GM18502 (cell line): ENCODE measurements around the gene MAP7D1.

Experiments used
- ATAC-seq: cut with Tn5 transposase; IDR thresholded peaks from one replicate; pipeline ENCODE4 v1.9.1; 2021; ENCODE audit warnings: mild to moderate bottlenecking; ENCODE audit not compliant: unreplicated experiment, poor library complexity

MAP7D1 gene

DNA sequence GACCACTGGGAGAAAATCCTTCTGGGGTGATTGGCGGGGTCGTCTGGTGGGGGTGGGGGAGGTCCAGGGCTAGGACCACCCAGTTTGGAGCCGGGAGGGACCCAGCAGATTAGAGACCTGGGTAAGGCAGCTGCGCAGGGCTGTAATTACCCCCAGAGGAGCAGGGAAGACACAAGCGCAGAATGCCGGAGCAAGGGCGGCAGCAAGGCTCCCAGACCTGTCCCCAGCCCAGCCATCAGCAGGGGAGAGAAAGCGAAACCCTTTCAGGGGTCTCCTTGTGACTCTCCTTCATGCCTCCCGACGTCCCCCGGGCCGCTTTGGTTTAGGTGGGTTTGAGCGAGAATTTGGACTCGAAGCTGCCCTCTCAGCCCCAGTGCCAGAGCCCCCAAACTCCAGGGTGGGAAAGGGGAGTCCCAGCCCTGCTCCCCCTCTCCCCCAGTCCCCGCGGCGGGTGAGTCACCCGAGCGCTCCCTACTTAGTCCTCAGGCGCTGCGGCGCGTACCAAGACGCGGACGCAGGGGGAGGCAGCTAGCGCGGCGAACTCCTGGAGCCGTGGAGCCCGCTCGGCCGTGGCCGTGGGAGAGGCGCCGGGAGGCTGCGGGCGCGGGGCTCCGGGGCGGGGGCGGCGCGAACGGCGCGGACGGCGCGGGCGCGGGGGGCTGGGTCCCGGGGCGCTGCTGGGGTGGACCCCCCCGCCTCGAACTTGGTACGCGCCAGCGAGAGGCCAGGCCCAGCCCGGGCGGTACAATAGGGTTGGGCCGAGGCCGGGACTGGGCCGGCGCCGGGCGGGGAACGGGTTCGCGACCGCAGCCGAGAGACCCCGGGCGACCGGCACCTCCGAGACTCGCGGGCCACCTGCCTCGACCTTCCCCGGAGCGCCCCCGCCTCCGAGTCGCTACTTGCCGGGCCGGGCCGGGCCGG is at the start of gene MAP7D1:
Gene MAP7D1, plus strand, starts transcription at position 753 of the 921 bp plus-strand sequence. CDS start 258 bp downstream, outside the sequence.
- peak; percentile 59 for ATAC-seq

DNA sequence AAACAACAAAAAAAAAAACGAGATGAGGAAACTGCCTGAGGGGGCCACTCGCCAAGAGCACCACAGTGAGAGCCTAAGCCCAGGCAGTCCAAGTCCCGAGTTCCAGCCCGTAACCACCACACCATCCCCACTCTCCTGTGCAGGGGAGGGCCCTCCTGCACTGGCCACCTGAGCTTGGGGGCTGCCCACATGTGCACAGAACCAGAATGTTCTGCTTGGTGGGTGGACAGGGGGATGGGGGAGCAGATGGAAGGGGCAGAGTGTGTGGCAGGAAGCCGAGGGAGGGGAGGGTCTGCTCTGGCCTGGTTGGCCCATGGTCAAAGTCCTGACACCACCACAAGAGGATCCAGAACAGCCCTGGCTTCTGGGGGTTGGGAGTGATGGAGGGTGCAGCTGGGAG is 49.7 kb upstream of the MAP7D1 start:
- ATAC-seq = no peak

DNA sequence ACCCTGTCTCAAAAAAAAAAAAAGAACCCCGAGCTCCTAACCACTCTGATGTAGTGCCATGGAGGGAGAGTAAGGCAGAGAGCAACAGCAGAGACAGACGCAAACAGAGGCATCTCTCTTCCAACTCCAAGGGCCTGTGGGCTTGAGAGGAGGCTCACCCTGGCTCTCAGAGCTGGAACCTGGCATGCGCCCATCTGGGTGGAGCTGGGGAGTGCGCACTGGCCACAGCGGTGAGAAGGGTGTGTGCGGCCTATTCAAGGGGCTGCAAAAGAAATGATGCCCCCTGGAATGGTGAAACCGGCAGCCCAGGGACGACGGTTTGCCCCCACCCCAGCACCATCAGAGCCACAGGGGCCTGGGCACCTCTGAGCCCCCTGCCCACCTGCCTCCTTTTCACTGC is 48.6 kb upstream of the MAP7D1 start:
- ATAC-seq = no peak

DNA sequence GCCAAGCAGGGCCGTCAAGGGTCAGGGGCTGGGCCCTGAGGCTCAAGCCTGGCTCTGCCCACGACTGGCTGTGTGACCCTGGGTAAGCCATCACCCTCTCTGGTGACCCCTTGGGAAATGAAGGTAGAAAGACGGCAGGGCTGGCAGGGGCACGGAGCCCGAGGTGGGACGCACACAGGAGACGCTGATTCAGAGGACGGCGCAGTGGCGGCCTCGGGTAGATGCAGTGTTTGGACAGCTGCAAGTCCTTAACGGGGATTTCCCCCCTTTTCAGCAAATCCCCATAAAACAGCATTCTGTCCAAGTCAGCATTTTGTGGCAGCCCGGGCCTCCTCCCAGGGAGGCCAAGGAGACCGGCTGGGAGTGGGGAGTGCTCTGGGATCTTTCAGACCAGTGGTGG is 47.6 kb upstream of the MAP7D1 start:
- no peak for ATAC-seq

DNA sequence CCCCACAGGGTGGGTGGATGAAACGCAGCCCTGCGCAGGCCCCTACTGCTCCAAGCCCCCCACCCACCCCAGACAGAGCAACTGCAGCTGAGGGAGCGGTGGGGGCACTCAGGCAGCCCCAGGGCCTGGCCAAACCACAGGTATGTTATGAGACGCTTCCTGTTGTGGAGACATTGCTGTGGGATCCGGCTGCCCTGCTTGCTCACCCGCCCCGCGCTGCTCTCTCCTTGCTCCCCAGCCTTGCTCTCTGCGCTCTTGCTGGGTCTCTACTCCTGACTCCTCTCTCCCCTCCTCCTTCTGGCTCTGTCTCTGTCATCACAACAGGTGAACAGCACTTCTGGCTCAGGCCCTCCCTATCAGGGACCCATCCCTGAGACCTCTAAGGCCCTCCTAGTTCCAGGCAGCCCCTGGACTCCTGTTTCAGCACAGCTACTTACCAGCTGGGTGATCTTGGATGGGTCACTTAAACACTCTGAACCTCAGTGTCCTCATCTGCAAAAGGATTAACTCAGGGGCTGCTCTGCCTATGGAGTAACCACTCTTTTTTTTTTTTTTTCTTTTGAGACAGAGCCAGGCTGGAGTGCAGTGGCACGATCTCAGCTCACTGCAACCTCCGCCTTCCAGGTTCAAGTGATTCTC is 46.8 kb upstream of the MAP7D1 start:
- no peak for ATAC-seq

DNA sequence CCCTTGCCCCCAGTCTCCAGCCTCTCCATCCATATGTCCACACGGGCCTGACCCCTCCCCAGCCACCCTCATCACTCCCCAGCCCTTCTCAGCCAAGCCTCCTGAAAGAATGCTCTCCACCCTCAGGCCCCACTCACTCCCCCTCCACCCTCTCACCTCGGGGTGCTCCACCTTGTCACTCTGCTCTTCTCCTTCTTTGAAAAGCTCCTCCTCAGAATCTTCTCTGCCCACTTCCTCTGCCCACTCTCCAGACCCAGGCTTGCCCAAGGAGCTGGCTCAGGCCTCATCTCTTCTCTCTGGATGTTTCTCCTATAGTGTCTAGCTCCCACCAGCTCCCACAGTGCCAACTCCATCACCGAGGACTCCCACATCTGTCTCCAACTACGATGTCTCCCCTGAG is 44.8 kb upstream of the MAP7D1 start:
- no peak for ATAC-seq

DNA sequence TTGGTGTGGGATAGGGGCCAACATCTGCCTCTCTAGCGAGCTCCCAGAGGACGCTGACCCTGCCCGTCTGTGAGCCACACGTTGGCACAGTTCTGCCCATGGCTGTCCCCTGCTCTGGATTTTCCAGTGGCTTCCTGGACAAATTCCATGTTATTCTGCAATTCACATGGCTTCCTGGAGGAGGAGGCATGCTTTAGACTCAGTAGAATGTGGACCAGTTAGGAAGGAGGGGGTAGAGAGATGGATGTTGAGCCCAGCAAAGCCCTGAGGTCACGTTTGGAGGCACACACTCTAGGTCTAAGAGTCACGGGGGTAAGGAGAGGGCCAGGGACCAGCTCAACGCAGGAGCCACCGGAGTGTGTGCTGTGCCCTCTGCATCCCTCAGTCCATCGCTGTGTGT is 43.1 kb upstream of the MAP7D1 start:
- no peak for ATAC-seq

DNA sequence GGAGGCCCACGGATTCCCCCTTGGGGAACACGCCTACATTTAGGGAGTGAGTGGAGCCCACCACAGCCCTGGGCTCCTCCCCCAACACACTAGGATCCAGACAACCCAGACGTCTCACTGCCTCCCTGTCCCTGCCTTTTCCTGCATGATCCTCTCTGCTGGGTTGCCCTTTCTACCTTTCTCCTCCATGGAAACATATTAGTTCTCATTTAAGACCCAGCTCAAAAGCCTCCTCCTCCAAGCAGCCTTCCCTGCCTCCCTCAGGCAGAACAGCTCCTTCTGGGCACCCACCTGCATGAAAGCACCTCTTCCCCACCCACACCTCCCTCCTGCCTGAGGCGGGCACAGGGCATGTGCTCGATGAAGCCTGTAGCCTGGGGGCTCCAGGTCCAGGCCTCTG is 41.6 kb upstream of the MAP7D1 start:
- ATAC-seq = no peak

DNA sequence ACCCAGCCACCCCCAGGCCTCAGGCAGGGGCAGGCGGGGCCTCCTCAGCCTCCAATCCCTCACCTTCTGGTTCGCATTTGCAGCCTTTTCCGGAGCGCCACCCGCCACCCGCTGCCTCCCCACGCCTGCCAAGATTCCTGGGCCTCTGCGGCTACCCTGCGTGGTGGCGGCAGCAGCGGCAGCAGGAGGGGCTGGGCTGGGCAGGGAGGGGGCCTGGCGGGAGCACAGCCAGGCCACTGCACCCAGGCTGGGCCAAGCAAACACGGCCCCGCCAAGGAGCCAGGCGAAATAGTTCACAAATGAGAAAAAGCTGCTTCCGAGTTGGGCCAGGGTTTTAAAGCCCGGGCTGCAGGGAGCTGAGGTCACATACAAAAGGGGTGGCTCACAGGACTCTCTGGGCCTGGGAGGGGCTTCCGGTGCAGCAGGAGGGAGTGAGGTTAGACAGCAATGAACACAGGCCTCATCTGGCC is 40.7 kb upstream of the MAP7D1 start:
- no peak for ATAC-seq

DNA sequence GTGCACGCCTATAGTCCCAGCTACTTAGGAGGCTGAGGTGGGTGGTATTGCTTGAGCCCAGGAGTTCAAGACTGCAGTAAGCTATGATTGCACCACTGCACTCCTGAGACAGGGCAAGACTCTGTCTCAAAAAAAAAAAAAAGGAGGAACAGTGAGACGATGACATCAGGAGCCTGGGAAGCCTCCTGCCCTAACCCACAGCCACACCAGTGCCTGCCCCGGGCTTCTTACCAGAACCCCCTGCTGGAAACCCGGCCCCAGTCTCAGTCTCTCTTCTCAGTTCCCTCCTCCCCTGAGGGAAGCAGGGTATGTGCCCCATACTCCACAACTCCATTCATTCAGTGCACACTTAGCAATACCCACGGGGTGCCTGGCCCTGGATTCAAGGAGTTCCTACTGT is 40.0 kb upstream of the MAP7D1 start:
- no peak for ATAC-seq

DNA sequence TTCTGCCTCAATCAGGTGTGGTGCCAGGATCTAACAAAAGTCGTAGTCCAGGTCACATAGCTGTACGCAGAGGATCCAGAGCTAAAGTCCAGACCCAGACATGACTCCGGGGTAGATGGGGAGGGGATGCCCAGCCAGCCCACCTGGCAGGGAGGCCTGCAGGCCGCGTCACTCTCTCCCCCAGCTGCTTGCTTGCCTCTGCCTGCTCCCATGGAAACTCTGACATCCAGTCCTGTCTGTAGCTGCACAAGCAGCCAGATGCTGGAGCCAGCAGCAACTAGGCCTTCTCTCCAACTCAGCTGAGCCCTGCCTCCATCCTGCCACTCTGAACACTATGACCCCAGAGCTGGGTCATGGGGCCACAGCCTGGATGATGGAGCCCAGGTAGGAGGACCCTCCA is 39.1 kb upstream of the MAP7D1 start:
- no peak for ATAC-seq

DNA sequence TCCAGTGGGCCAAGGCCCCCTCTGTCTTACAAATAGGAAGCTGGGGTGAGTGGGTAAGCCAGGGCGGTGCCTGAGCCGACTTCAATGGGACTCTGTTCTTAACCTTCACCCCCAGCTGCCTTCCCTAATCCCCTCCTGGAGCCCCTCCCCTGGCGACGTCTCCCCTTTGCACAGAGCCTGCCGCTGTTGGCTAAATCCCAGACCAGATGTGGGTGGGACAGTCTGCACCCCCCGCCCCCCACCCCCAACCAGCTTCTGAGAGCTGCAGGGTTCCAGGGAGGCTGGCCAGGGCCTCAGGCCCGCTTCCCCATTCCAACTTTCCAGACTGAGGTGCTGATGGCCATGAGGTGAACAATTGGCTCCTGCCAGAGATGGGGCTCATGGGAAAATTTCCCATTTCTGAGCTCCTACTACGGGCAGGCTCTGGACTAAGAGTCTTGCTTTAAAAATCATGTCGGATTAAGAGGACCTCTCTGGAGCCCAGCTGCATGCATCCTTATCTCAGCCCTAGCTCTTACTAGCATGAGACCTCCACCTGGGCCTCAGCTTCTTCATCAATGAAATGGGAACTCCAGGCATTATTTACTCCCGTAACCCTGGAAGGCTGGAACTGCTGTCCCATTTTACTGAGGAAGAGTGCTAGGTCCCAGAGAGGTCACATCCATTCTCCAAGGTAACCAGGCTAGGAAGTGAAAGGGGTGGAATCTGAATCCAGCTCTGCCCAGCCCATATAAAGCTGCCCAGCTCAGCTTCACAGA is 37.3 kb upstream of the MAP7D1 start:
- no peak for ATAC-seq

DNA sequence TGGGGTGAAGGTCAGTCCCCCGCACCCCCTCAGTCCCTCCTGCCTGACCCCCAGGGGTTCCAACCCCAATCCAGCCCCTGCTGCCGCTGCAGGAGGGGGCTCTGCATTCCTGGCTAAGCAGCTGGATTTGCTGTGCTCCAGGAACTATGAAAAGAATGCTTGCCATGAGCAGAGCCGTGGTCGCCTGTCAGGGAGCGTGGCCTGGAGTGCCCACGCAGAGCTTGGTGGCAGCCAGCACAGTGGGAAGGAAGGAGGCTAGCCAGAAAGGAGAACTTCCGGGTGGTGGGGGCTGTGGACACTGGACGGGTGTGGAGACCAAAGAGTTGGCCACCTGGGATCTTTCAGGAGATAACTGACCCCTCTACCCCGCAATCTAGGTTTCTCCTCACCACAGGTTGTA is 36.5 kb upstream of the MAP7D1 start:
- no peak for ATAC-seq

DNA sequence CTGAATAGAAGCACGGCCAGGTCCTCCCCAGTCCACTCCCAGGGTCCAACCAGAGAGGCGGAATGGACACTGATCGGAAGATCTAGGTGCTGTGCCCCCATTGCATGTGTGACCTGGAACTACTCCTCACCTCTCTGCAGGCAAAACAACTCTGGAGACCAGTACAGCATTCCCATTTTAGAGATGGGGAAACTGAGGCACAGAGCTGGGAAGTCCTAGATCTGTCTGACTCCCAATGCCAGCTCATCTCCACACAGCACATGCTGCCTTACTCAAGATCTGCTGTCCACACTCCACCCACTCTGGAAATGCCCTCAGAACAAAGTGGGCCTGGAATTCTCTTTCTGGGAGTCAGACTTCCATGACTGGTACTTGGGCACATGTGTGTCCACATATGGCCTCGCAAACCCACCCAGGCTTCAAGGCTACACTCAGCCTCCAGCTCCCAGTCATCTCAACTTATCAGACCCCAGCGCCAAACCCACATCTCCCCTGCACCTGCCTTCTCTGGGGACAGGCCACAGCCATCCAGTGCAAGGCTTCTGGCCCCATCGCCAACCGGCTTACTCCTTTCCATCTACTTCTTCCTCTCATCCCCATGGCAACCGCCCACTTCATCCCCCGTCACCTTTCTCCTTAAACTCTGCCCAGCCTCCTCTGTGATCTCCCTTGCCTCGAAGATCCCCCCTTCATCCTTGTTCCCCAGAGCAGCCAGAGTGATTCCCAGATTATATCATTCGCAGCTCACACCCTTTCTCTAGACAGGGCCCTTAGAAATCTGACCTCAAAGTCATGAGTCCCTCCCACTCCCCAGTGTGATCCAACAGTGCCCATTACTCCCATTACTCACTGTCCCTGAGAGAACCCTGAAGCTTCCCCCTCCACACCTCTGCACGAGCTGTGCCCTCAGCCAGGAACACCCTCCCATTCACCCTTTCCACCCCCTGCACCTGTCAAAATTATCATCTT is 33.6 kb upstream of the MAP7D1 start:
- no peak for ATAC-seq

DNA sequence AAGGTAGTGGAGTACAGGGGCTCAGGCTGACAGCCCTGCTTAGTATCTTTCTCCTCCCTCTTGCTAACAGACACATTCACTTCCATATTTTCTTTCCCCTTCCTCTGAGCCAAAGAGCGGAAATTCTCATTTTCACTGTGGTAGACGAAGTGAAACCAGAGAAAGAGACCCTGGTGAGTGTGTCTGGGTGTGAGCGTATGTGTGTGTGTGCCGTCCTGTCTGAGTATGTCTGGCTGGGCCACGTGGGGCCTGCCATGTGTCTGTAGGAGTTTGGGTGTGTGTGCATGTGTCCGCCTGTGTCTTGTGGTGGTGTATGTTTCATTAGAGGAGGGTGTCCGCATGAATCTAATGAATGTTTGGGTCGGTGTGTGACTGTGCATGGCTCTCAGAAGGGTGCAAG is 32.6 kb upstream of the MAP7D1 start:
- no peak for ATAC-seq

DNA sequence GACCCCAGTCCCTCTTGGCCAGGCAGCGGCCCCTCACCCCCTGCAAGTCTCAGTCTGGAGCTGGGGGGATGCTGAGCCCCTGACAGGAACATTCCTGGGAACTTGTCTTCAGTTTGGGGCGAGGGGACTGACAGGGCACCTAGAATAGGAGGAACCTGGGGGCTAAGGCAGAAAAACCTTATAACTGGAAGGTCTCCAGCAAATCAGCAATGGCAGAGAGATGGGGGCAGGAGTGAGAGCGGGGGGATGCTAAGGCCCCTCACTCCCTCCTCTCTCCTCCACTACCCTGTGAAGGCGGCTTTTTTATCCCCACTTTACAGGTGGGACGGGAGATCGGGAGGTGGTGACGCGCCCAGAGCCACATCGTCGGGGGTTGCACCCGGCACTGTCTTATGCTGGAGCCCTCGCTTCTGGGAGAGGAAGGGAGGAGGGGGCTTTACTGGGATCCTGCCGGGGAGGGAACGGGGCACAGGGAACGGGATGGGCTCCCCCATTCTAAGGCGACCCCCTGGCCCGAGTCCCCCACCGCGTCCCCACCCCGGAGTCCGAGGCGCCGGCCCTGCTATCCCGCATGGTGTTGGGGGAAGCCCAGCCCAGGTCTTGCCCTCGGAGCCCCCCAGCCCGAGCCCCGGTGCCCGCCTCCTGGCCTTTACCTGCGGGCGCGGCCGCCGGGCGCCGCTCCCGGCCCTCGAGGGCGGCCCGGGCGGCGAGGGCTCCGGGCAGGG is 31.4 kb upstream of the MAP7D1 start:
- no peak for ATAC-seq

DNA sequence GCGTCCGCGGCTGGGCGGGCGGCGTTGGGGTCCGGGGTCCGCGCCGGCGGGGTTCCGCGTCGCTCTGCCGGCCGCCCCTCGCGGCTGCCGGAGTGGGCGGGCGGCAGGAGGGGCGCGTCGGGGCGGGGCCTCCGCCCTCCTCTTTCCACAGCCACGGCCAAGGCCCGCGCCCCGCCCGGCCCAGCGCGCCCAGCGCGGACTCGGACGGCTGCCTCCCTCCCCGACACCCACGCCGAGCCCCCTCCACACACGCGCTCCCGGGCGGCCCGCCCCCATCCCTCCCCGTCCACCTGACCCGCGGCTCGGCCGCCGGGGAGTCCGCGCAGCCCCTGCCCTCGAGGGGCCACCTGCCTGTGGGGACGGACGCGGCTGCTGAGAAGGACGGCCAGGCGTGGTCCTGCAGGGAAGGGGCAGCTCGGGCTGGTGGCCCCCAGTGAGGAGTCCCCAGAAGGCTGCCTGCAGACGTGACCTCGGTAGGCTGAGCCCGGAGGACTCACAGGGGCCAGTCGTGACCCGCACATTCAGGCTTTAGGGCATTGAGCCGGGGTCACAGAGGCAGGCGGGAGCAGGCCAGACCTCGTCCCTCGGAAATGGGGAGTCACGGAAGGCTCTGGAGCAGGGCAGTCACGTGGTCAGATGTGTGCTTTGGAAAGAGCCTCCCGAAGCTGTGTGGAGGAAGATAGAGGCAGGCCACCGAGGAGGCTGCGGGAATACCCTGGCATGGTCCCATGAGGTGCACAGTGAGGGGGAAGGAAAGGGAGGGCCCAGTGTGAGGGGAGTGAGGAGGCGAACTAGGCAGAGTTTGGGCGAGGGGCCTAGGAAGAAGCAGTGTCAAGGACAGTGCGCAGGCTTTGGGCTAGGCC is 30.6 kb upstream of the MAP7D1 start, which contains the start of gene COL8A2:
Gene COL8A2, minus strand, starts transcription at position 94 of the 863 bp plus-strand sequence. CDS start 24,980 bp downstream, outside the sequence.
- no peak for ATAC-seq
